Effector CD4-positive, alpha-beta T cell (primary cell): ENCODE data around the gene KIF26B.

Source experiments
- DNase-seq: peaks from one replicate; pipeline ENCODE4 v3.0.0-alpha.2; 2020

KIF26B gene

GRCh38 chr1:245477941-245478340 is 323.2 kb downstream of the KIF26B start:
- no peak for DNase-seq

- DNase-seq: no peak
Measured at GRCh38 chr1:245480393-245481120, 325.8 kb downstream of the KIF26B start.

GRCh38 chr1:245481261-245481660 is 326.5 kb downstream of the KIF26B start:
- no peak for DNase-seq

GRCh38 chr1:245483247-245483646 is 328.5 kb downstream of the KIF26B start:
- DNase-seq: no peak

GRCh38 chr1:245484176-245484575 is 329.4 kb downstream of the KIF26B start:
- DNase-seq: no peak

GRCh38 chr1:245485996-245486395 is 331.2 kb downstream of the KIF26B start:
- DNase-seq: no peak

GRCh38 chr1:245486775-245487470 is 332.1 kb downstream of the KIF26B start:
- DNase-seq: no peak

GRCh38 chr1:245488346-245489129 is 333.8 kb downstream of the KIF26B start:
- no peak for DNase-seq

GRCh38 chr1:245489838-245490237 is 335.1 kb downstream of the KIF26B start:
- no peak for DNase-seq

- DNase-seq: no peak
Measured at GRCh38 chr1:245493029-245493428, 338.2 kb downstream of the KIF26B start.

- DNase-seq: no peak
Measured at GRCh38 chr1:245495681-245496080, 340.9 kb downstream of the KIF26B start.

- no peak for DNase-seq
Measured at GRCh38 chr1:245500546-245500945, 345.8 kb downstream of the KIF26B start.

GRCh38 chr1:245501633-245502032 is 346.8 kb downstream of the KIF26B start:
- DNase-seq: no peak

- no peak for DNase-seq
Measured at GRCh38 chr1:245503548-245503947, 348.8 kb downstream of the KIF26B start.

- no peak for DNase-seq
Measured at GRCh38 chr1:245510144-245510543, 355.4 kb downstream of the KIF26B start.

GRCh38 chr1:245512181-245512888 is 357.6 kb downstream of the KIF26B start:
- DNase-seq: no peak

- DNase-seq: no peak
Measured at GRCh38 chr1:245512980-245513578, 358.3 kb downstream of the KIF26B start.

- DNase-seq: no peak
Measured at GRCh38 chr1:245516284-245516759, 361.5 kb downstream of the KIF26B start.

GRCh38 chr1:245520611-245521010 is 365.8 kb downstream of the KIF26B start:
- DNase-seq: no peak

GRCh38 chr1:245526141-245526540 is 371.4 kb downstream of the KIF26B start:
- DNase-seq: no peak

- no peak for DNase-seq
Measured at GRCh38 chr1:245528258-245528635, 373.5 kb downstream of the KIF26B start.

GRCh38 chr1:245530937-245531336 is 376.2 kb downstream of the KIF26B start:
- no peak for DNase-seq
